ENCODE measurements around the gene MNX1. TPM values are rescaled to one million over a fixed set of nuclear protein-coding genes. Genes with fewer than 3 reads are reported as not detected.

The MNX1 gene
- total and polyA plus RNA-seq, 10 of the 15 experiments (the other 5 are each of a cell fraction or from before 2014, with no cell fraction given), result 0.22 to 2.7 (median 1.3) TPM; not detected in 1

DNA sequence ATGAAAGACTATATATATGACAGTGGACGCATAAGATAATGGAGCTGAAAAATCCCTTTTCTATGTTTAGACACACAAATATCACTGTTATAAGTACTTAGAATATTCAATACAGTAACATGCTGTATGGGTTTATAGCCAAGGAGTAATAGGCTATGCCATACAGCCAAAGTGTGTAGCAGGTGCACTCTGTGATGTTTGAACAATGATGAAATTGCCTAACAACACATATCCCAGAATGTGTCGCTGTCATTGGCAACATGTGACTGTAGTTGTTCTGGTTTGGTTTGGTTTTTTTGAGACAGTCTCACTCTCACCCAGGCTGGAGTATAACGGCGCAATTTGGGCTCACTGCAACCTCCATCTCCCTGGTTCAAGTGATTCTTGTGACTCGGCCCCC, 34.8 kb downstream of the MNX1 start:
- no peaks in the 10 kb centered on the region for H3K79me2 ChIP-seq (ENCODE audit: control insufficient read depth, insufficient read depth, low read length)
- RAD21 ChIA-PET (ENCODE audit: unreplicated experiment), result no interaction called here
- H3K27me3 ChIP-seq (replicated peaks in 1 of 2; ENCODE audit: control insufficient read depth in 2 of 2, insufficient read depth in 2 of 2, low read length in 1 of 2), result no peaks in the 10 kb centered on the region
- DNase-seq (ENCODE audit: low read depth, low spot score) (no peak), FAIRE-seq (no peak), ATAC-seq (no peak)
- H3K4me2 ChIP-seq (ENCODE audit: control insufficient read depth, insufficient read depth), result no peak overlapping the region
- no peaks in the 10 kb centered on the region; the same call in 1 of the 3 replicates for H3K9me3 ChIP-seq (replicated peaks; ENCODE audit: control insufficient read depth, insufficient read depth, low read length)
- no peak overlapping the region for H3K4me3 ChIP-seq
- intact Hi-C loops (cut with micrococcal nuclease; ENCODE audit: unreplicated experiment) (no loop called here), in situ Hi-C loops (cut with MboI) (no loop called here)
- no peaks in the 10 kb centered on the region for H4K20me1 ChIP-seq (ENCODE audit: control insufficient read depth, insufficient read depth)
- BruUV-seq (replicated peaks), result no TSS peak
- peaks cover 0 to 2% of the 10 kb centered on the region in 2 experiments; a peak in 3 of 4 replicates for H3K36me3 ChIP-seq (ENCODE audit: control insufficient read depth in 2 of 2, insufficient read depth in 2 of 2, low read length in 1 of 2)
- no peak overlapping the region for H3K27ac ChIP-seq (ENCODE audit: control insufficient read depth, insufficient read depth)
- H3K9ac ChIP-seq (ENCODE audit: control insufficient read depth, insufficient read depth, low read length), result no peak overlapping the region
- WGBS (ENCODE audit: insufficient coverage, insufficient replicate concordance, low lambda C conversion rate, missing lambda C conversion rate), result 92% methylated on average over 5 of the region's 5 CpGs
- SMC1A ChIA-PET (ENCODE audit: uncharacterized antibody, unreplicated experiment), result no interaction called here
- CTCF ChIA-PET, result no interaction called here
- no peak overlapping the region for H2AFZ ChIP-seq (ENCODE audit: control insufficient read depth, low read depth, low read length)
- no peaks in the 10 kb centered on the region for H3K4me1 ChIP-seq (ENCODE audit: control insufficient read depth, insufficient read depth, low read length)
- POLR2A ChIA-PET, result interaction anchor here (0.6 kb wide), 1 partner anchor 120 kb away, joined by 3 read pairs; no protein-coding TSS in a partner anchor
- TF ChIP-seq MEF2A (IDR thresholded peaks at IDR 0.05; ENCODE audit: insufficient read depth, low read depth, low read length) (no peak), RFX5 (IDR thresholded peaks at IDR 0.05; ENCODE audit: low read depth, low read length) (no peak), POLR2AphosphoS2 (IDR thresholded peaks at IDR 0.05; ENCODE audit: low read depth, low read length) (no peak), STAT1 (conservative IDR thresholded peaks at IDR 0.05) (no peak), POLR2A (IDR thresholded peaks at IDR 0.05; ENCODE audit: low read depth, low read length) (no peak), ASH2L (IDR thresholded peaks at IDR 0.05; ENCODE audit: borderline replicate concordance, low read depth) (no peak), EGR1 (IDR thresholded peaks at IDR 0.05; ENCODE audit: borderline replicate concordance in 1 of 2, low read depth in 2 of 2, low read length in 2 of 2) (no peak), BACH1 (IDR thresholded peaks at IDR 0.05; ENCODE audit: borderline replicate concordance) (no peak), NR2C2 (IDR thresholded peaks at IDR 0.05; ENCODE audit: borderline replicate concordance, control insufficient read depth, insufficient read length, low read depth) (no peak), YBX1 (IDR thresholded peaks at IDR 0.05) (no peak), POU2F2 (IDR thresholded peaks at IDR 0.05; ENCODE audit: borderline replicate concordance, low read depth, low read length) (no peak)
- TF ChIP-seq, protein P1, sequence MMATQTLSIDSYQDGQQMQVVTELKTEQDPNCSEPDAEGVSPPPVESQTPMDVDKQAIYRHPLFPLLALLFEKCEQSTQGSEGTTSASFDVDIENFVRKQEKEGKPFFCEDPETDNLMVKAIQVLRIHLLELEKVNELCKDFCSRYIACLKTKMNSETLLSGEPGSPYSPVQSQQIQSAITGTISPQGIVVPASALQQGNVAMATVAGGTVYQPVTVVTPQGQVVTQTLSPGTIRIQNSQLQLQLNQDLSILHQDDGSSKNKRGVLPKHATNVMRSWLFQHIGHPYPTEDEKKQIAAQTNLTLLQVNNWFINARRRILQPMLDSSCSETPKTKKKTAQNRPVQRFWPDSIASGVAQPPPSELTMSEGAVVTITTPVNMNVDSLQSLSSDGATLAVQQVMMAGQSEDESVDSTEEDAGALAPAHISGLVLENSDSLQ (IDR thresholded peaks at IDR 0.05), result no peak
- TF ChIP-seq, protein P2, sequence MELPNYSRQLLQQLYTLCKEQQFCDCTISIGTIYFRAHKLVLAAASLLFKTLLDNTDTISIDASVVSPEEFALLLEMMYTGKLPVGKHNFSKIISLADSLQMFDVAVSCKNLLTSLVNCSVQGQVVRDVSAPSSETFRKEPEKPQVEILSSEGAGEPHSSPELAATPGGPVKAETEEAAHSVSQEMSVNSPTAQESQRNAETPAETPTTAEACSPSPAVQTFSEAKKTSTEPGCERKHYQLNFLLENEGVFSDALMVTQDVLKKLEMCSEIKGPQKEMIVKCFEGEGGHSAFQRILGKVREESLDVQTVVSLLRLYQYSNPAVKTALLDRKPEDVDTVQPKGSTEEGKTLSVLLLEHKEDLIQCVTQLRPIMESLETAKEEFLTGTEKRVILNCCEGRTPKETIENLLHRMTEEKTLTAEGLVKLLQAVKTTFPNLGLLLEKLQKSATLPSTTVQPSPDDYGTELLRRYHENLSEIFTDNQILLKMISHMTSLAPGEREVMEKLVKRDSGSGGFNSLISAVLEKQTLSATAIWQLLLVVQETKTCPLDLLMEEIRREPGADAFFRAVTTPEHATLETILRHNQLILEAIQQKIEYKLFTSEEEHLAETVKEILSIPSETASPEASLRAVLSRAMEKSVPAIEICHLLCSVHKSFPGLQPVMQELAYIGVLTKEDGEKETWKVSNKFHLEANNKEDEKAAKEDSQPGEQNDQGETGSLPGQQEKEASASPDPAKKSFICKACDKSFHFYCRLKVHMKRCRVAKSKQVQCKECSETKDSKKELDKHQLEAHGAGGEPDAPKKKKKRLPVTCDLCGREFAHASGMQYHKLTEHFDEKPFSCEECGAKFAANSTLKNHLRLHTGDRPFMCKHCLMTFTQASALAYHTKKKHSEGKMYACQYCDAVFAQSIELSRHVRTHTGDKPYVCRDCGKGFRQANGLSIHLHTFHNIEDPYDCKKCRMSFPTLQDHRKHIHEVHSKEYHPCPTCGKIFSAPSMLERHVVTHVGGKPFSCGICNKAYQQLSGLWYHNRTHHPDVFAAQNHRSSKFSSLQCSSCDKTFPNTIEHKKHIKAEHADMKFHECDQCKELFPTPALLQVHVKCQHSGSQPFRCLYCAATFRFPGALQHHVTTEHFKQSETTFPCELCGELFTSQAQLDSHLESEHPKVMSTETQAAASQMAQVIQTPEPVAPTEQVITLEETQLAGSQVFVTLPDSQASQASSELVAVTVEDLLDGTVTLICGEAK (IDR thresholded peaks at IDR 0.05; ENCODE audit: borderline replicate concordance), result no peak
- TF ChIP-seq, protein P3, sequence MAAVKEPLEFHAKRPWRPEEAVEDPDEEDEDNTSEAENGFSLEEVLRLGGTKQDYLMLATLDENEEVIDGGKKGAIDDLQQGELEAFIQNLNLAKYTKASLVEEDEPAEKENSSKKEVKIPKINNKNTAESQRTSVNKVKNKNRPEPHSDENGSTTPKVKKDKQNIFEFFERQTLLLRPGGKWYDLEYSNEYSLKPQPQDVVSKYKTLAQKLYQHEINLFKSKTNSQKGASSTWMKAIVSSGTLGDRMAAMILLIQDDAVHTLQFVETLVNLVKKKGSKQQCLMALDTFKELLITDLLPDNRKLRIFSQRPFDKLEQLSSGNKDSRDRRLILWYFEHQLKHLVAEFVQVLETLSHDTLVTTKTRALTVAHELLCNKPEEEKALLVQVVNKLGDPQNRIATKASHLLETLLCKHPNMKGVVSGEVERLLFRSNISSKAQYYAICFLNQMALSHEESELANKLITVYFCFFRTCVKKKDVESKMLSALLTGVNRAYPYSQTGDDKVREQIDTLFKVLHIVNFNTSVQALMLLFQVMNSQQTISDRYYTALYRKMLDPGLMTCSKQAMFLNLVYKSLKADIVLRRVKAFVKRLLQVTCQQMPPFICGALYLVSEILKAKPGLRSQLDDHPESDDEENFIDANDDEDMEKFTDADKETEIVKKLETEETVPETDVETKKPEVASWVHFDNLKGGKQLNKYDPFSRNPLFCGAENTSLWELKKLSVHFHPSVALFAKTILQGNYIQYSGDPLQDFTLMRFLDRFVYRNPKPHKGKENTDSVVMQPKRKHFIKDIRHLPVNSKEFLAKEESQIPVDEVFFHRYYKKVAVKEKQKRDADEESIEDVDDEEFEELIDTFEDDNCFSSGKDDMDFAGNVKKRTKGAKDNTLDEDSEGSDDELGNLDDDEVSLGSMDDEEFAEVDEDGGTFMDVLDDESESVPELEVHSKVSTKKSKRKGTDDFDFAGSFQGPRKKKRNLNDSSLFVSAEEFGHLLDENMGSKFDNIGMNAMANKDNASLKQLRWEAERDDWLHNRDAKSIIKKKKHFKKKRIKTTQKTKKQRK (IDR thresholded peaks at IDR 0.05; ENCODE audit: low read depth, low read length), result no peak
- TF ChIP-seq, protein P4, sequence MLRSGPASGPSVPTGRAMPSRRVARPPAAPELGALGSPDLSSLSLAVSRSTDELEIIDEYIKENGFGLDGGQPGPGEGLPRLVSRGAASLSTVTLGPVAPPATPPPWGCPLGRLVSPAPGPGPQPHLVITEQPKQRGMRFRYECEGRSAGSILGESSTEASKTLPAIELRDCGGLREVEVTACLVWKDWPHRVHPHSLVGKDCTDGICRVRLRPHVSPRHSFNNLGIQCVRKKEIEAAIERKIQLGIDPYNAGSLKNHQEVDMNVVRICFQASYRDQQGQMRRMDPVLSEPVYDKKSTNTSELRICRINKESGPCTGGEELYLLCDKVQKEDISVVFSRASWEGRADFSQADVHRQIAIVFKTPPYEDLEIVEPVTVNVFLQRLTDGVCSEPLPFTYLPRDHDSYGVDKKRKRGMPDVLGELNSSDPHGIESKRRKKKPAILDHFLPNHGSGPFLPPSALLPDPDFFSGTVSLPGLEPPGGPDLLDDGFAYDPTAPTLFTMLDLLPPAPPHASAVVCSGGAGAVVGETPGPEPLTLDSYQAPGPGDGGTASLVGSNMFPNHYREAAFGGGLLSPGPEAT (IDR thresholded peaks at IDR 0.05; ENCODE audit: low read depth), result no peak
